GM12872 (cell line): ENCODE measurements around the gene FASN.

Experiments
- CTCF ChIP-seq: IDR thresholded peaks from 3 replicates; pipeline ENCODE4 v1.5.1; 2011; ENCODE audit warnings: low read depth, mild to moderate bottlenecking, low read length, moderate library complexity; ENCODE audit not compliant: insufficient read depth

FASN gene

GRCh38 chr17:82077617-82078358 lies 20.2 kb downstream of the FASN start:
- TF ChIP-seq CTCF = no peak

GRCh38 chr17:82076785-82077591 lies 21.0 kb downstream of the FASN start:
- no peak for TF ChIP-seq CTCF

DNA sequence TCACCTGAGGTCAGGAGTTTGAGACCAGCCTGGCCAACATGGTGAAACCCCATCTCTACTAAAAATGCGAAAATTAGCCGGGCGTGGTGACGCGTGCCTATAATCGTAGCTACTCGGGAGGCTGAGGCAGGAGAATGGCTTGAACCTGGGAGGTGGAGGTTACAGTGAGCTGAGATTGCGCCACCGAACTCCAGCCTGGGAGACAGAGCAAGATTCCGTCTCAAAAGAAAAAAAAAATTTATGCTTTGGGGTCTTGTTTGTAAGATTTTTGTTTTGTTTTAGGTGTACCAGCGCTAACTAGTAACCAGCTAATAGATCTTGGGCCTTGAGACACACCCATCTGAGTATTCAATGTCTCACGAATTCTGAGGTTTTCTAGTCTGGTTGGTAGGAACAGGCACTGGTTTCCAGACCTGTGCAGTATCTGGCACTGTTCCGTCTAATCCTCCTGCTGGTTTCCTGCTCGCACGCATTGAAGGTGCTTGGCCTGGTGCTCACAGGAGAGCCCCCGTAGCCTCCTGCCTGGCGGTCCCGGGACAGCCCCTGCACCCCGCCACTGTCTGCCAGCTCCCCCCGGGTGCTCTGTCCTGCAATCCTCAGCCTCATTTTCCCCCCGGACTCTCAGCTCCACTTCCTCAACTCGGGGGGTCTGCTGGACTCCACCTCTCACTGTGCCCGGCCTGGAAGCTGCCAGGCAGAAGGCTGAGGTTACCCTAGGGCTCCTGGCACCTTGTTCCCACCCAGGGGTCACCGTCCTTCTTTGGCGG lies 21.8 kb downstream of the FASN start:
- no peak for TF ChIP-seq CTCF

GRCh38 chr17:82073446-82073845 lies 24.6 kb downstream of the FASN start:
- no peak for TF ChIP-seq CTCF

GRCh38 chr17:82072827-82073226 lies 25.2 kb downstream of the FASN start:
- no peak for TF ChIP-seq CTCF

GRCh38 chr17:82070611-82071010 lies 27.4 kb downstream of the FASN start:
- no peak for TF ChIP-seq CTCF
